ENCODE measurements around the gene TMED5.

The TMED5 gene

DNA sequence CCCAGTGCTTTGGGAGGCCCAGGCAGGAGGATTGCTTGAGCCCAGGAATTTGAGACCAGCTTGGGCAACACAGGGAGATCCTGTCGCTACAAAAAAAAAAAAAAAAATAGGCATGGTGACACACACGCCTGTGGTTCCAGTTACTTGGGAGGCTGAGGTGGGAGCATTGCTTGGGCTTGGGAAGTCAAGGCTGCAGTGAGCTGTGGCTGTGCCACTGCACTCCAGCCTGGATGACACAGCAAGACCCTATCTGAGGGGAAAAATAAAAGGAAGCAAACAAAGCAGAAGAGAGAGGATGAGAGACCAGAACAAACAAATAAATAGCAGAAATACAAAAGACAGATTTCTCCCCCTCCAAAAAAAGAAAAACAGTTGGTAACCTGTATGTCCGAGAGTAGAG lies 67.1 kb downstream of the TMED5 start:
- DNase-seq, result no peak

DNA sequence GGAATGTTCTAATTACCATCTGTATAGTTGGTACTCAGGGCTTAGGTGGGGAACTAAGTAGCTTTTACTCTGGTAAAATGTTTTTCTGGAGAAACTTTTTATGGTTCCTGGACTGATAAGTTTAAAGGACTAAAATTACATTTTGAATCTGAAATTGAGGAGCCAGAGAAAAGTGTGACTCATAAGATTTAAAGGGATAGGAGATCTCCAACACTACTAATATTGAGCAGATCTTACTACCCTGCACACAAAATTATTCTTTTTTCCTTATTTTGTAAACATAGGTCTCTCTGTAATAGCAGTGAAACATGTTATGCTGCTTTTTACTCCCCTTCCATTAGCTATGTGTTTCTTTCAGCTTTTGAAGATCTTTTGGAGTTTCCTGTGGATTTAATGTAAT lies 68.7 kb downstream of the TMED5 start:
- no peak for DNase-seq

DNA sequence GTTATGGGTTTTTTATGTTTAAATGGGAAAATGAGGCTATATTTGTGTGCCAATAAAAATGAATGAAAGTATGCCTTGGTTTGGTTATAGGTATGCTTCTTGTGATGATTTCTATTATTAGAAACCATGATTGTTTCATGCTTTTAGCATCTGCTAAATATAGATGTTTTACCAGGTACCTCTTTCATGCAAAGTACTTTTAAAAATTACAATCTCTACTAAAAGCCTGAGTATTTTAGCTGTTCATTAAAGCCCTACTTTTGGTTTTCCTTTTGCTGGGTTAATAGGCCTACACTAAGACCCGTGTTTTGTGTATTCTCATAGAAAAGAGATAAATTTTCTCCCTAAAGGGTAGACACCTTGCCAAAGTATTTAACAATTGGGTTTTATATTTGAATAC lies 69.1 kb downstream of the TMED5 start:
- no peak for DNase-seq

DNA sequence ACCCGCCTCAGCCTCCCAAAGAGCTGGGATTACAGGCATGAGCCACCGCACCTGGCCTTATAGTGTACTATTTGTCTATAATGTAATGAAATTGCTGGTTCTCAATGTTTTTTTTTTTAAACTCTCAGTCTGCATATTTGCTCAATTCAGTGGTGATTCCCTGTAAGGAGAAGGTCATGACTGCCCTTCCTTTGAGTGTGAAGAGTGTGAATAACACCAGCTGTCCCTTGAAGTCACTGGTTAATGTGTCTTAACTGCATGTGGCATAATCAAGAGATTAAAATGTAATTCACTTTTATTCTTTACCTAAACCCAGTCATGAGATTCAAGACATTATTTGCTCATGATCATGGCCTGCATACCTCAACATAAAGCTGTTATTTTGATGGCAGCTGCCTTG lies 70.6 kb downstream of the TMED5 start:
- no peak for DNase-seq

DNA sequence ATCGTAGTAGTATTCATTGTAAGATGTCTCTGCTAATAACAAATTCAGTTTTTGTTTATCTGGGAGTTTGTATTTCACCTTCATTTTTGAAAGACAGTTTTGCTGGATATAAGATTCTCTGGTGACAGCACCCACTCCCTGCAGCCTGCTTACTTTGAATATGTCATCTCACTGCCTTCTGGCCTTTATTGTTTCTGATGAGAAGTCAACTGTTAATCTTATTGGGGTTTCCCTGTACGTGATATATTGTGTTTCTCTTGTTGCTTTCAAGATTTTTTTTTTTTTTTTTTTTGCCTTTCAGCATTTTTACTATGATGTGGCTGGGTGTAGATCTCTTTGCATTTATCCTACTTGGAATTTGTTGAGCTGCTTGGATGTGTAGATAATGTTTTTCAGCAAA lies 71.9 kb downstream of the TMED5 start:
- no peak for DNase-seq

DNA sequence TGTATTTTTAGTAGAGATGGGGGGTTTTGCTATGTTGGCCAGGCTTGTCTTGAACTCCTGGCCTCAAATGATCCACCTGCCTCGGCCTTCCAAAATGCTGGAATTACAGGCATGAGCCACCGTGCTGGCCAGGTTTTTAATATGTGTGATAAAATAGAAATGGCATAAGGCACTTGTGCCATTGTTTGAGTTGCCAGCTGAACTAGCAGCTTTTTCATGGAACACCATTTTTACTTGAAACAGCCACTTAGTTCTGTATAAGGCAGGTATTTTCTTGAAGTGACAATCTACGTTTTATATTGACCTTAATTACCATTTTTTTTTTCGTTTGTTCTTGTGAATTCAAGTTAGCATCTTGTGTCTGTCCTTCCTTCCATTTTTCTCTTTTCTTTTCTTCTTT lies 72.8 kb downstream of the TMED5 start:
- no peak for DNase-seq

DNA sequence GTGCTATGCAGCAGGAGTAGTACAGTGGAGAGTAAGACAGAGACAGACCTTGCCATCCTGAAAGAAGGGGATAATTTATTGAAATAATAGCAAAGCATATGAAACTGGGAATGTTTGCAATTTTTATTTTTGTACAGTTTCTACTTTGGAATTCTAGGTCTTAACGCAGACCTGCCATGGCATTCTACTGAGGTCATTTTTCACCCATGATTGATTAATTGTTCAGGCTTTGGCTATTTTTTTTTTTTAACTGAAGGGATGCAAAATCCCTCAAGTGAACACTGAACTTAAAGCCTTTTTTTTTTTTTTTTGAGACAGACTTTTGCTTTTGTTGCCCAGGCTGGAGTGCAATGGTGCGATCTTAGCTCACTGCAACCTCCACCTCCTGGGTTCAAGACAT lies 74.0 kb downstream of the TMED5 start:
- no peak for DNase-seq

DNA sequence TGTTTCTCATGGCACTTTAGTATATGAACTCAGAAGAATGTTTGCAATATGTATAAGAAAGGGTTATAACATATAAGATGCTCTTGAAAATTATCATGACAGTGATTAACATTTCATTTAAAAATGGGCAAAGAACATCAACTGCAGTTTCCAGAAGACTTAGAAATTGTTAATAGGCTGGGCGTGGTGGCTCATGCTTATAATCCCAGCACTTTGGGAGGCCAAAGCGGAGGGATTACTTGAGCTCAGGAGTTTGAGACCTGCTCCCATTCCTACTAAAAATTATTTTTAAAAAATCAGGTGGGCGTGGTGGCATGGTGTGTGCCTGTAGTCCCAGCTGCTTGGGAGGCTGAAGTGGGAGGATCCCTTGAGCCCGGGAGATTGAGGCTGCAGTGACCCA lies 78.1 kb downstream of the TMED5 start:
- no peak for DNase-seq

All from SHP77 (cell line).